ENCODE data around the gene CBR4. TPM values are rescaled to one million over a fixed set of nuclear protein-coding genes. Genes with fewer than 3 reads are reported as not detected.
A peak's percentile ranks its signal among the peaks of the same experiment; 100 is the strongest.
"Not testable (repeated sequence)": the region's sequence is repeated elsewhere in the genome, so short reads cannot be mapped to it uniquely, and the experiment has no call there.

The CBR4 gene
- total RNA-seq, 1 donor: 23.4 TPM

GRCh38 chr4:168972596-168972995 is 37.5 kb downstream of the CBR4 start:
- no peak for TF ChIP-seq CTCF (IDR thresholded peaks at IDR 0.05; ENCODE audit: insufficient read depth, low read length)
- DNase-seq (ENCODE audit: low read depth): no peak
- H3K4me3 ChIP-seq (ENCODE audit: low read depth, low read length): no peak overlapping the region

- DNase-seq (ENCODE audit: low read depth): no peak
- TF ChIP-seq CTCF (IDR thresholded peaks at IDR 0.05; ENCODE audit: insufficient read depth, low read length): no peak
- no peak overlapping the region for H3K4me3 ChIP-seq (ENCODE audit: low read depth, low read length)
These were observed 49.3 kb downstream of the CBR4 start for GRCh38 chr4:168960716-168961115.

- no peak for TF ChIP-seq CTCF (IDR thresholded peaks at IDR 0.05; ENCODE audit: insufficient read depth, low read length)
- H3K4me3 ChIP-seq (ENCODE audit: low read depth, low read length): no peak overlapping the region
- no peak for DNase-seq (ENCODE audit: low read depth)
These were observed 54.4 kb downstream of the CBR4 start for GRCh38 chr4:168955674-168956073.

- DNase-seq (ENCODE audit: low read depth); H3K4me3 ChIP-seq (ENCODE audit: low read depth, low read length): not testable (repeated sequence)
These were observed 57.2 kb downstream of the CBR4 start for GRCh38 chr4:168952821-168953246.

- no peak for TF ChIP-seq CTCF (IDR thresholded peaks at IDR 0.05; ENCODE audit: insufficient read depth, low read length)
- DNase-seq (ENCODE audit: low read depth): no peak
- no peak overlapping the region for H3K4me3 ChIP-seq (ENCODE audit: low read depth, low read length)
These were observed 64.8 kb downstream of the CBR4 start for GRCh38 chr4:168945291-168945690.

GRCh38 chr4:168942985-168943384 is 67.1 kb downstream of the CBR4 start:
- H3K4me3 ChIP-seq (ENCODE audit: low read depth, low read length): no peak overlapping the region
- DNase-seq (ENCODE audit: low read depth): no peak
- TF ChIP-seq CTCF (IDR thresholded peaks at IDR 0.05; ENCODE audit: insufficient read depth, low read length): peak; percentile 52

Small RNA genes within 50 kb of the gene (small RNA-seq; reads per million reads assigned to genes)
- gene RNY4P17: 0.95 reads per million, percentile 31 among the genes with 10 or more reads in this experiment
